ENCODE measurements around the gene SLC25A43.

DNA sequence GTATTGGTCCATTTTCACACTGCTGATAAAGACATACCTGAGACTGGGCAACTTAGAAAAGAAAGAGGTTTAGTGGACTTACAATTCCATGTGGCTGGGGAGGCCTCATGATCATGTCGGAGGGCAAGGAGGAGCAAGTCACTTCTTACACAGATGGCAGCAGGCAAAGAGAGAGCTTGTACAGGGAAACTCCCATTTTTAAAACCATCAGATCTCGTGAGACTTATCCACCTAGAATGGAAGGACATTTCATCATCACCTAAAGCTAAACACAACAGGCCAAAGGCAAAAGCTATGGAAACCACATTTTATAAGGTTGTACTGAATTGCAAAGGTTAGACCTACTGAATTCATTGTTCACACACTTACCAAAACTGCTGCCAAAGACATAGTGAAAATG lies 6.0 kb upstream of the SLC25A43 start:
- TF ChIP-seq POLR2AphosphoS5 (IDR thresholded peaks at IDR 0.05; ENCODE audit: low read depth) (no peak), GABPA (IDR thresholded peaks at IDR 0.05; ENCODE audit: low read depth) (no peak)
- TF ChIP-seq, protein P1, sequence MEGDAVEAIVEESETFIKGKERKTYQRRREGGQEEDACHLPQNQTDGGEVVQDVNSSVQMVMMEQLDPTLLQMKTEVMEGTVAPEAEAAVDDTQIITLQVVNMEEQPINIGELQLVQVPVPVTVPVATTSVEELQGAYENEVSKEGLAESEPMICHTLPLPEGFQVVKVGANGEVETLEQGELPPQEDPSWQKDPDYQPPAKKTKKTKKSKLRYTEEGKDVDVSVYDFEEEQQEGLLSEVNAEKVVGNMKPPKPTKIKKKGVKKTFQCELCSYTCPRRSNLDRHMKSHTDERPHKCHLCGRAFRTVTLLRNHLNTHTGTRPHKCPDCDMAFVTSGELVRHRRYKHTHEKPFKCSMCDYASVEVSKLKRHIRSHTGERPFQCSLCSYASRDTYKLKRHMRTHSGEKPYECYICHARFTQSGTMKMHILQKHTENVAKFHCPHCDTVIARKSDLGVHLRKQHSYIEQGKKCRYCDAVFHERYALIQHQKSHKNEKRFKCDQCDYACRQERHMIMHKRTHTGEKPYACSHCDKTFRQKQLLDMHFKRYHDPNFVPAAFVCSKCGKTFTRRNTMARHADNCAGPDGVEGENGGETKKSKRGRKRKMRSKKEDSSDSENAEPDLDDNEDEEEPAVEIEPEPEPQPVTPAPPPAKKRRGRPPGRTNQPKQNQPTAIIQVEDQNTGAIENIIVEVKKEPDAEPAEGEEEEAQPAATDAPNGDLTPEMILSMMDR (IDR thresholded peaks at IDR 0.05; ENCODE audit: insufficient read depth, low read length), result no peak
